GM12878 (cell line): ENCODE data around the gene MRC2. TPM values are rescaled to one million over a fixed set of nuclear protein-coding genes. Genes with fewer than 3 reads are reported as not detected.

Source experiments
- CEBPB ChIP-seq, 2 experiments: fragments of 150-350 bp in 1 of 2; IDR thresholded peaks; 2 replicates each; pipeline ENCODE4 v1.6.1; 2012 to 2014; ENCODE audit warnings: low read depth in 2 of 2, low read length in 2 of 2, borderline replicate concordance in 1 of 2, inconsistent platforms in 1 of 2
- EGR1 ChIP-seq, 2 experiments: IDR thresholded peaks; 1 replicate in 1 of 2; 2 replicates in 1 of 2; pipeline ENCODE4 v1.6.1; 2011 to 2012; ENCODE audit warnings: low read depth in 2 of 2, low read length in 2 of 2, borderline replicate concordance in 1 of 2, mild to moderate bottlenecking in 1 of 2, moderate library complexity in 1 of 2
- GABPA ChIP-seq: IDR thresholded peaks from 2 replicates; pipeline ENCODE4 v1.6.1; 2014; ENCODE audit warnings: antibody characterized with exemption, low read depth, mild to moderate bottlenecking, inconsistent platforms
- GATAD2B ChIP-seq: fragments of 450-650 bp; conservative IDR thresholded peaks from 2 replicates; pipeline ENCODE4 v1.6.1; 2017; ENCODE audit warnings: low read depth, mild to moderate bottlenecking, moderate library complexity
- HDGF ChIP-seq: fragments of 450-650 bp; IDR thresholded peaks from 2 replicates; pipeline ENCODE4 v1.6.1; 2016; ENCODE audit warnings: antibody characterized with exemption
- IKZF2 ChIP-seq, 2 experiments: fragments of 450-650 bp; IDR thresholded peaks; 2 replicates each; pipeline ENCODE4 v1.6.1; 2017; ENCODE audit warnings: mild to moderate bottlenecking in 2 of 2, moderate library complexity in 2 of 2
- LARP7 ChIP-seq: fragments of 450-650 bp; IDR thresholded peaks from 2 replicates; pipeline ENCODE4 v1.6.1; 2017; ENCODE audit warnings: mild to moderate bottlenecking
- NFIC ChIP-seq: IDR thresholded peaks from 2 replicates; pipeline ENCODE4 v1.6.1; 2012; ENCODE audit warnings: low read depth, mild to moderate bottlenecking, inconsistent platforms, low read length, moderate library complexity
- NR2C1 ChIP-seq: fragments of 450-650 bp; IDR thresholded peaks from 2 replicates; pipeline ENCODE4 v1.6.1; 2017; ENCODE audit warnings: antibody characterized with exemption, mild to moderate bottlenecking, moderate library complexity
- NR2F1 ChIP-seq: fragments of 450-650 bp; conservative IDR thresholded peaks from 2 replicates; pipeline ENCODE4 v1.6.1; 2017; ENCODE audit warnings: mild to moderate bottlenecking
- PAX5 ChIP-seq: IDR thresholded peaks from 2 replicates; pipeline ENCODE4 v1.6.1; 2011; ENCODE audit warnings: low read depth, low read length, borderline replicate concordance
- PAX8 ChIP-seq: fragments of 450-650 bp; IDR thresholded peaks from 2 replicates; pipeline ENCODE4 v1.6.1; 2017; ENCODE audit warnings: mild to moderate bottlenecking, moderate library complexity
- POLR2AphosphoS5 ChIP-seq: IDR thresholded peaks from 2 replicates; pipeline ENCODE4 v1.6.1; 2011; ENCODE audit warnings: mild to moderate bottlenecking, low read length, inconsistent platforms
- POU2F2 ChIP-seq: IDR thresholded peaks from 3 replicates; pipeline ENCODE4 v1.6.1; 2011; ENCODE audit warnings: low read depth, mild to moderate bottlenecking, low read length, borderline replicate concordance
- RAD21 ChIP-seq: IDR thresholded peaks from 2 replicates; pipeline ENCODE4 v1.6.1; 2011; ENCODE audit warnings: mild to moderate bottlenecking, low read depth, low read length, moderate library complexity; ENCODE audit not compliant: insufficient read depth
- RB1 ChIP-seq: fragments of 450-650 bp; formaldehyde crosslinking; IDR thresholded peaks from 2 replicates; pipeline ENCODE4 v1.6.1; 2017; ENCODE audit warnings: mild to moderate bottlenecking, borderline replicate concordance
- RBBP5 ChIP-seq: fragments of 200-600 bp; sonication (generic); conservative IDR thresholded peaks from 2 replicates; pipeline ENCODE4 v1.6.1; 2016
- RCOR1 ChIP-seq: conservative IDR thresholded peaks from 2 replicates; pipeline ENCODE4 v1.6.1; 2012; ENCODE audit warnings: low read depth, low read length, improper control_type of control experiment
- RELA ChIP-seq: fragments of 450-650 bp; IDR thresholded peaks from 2 replicates; pipeline ENCODE4 v1.8.0; 2014; ENCODE audit warnings: borderline replicate concordance; ENCODE audit not compliant: partially characterized antibody
- RFX5 ChIP-seq: IDR thresholded peaks from 2 replicates; pipeline ENCODE4 v1.6.1; 2011; ENCODE audit warnings: low read depth, low read length, improper control_type of control experiment
- SMARCA5 ChIP-seq: fragments of 450-650 bp; IDR thresholded peaks from 2 replicates; pipeline ENCODE4 v1.6.1; 2017; ENCODE audit warnings: mild to moderate bottlenecking
- SP1 ChIP-seq: IDR thresholded peaks from one replicate; pipeline ENCODE4 v1.6.1; 2011; ENCODE audit warnings: low read depth, low read length
- SUPT20H ChIP-seq: IDR thresholded peaks from 2 replicates; pipeline ENCODE4 v1.6.1; 2011; ENCODE audit warnings: low read depth, mild to moderate bottlenecking, low read length, moderate library complexity, borderline replicate concordance; ENCODE audit not compliant: control insufficient read depth
- TARDBP ChIP-seq: IDR thresholded peaks from 2 replicates; pipeline ENCODE4 v1.6.1; 2016; ENCODE audit warnings: borderline replicate concordance
- YBX1 ChIP-seq: fragments of 450-650 bp; IDR thresholded peaks from 2 replicates; pipeline ENCODE4 v1.6.1; 2016; ENCODE audit warnings: antibody characterized with exemption
- YY1 ChIP-seq: IDR thresholded peaks from 2 replicates; pipeline ENCODE4 v1.6.1; 2011; ENCODE audit warnings: low read depth, mild to moderate bottlenecking, low read length
- ZNF207 ChIP-seq: fragments of 450-650 bp; IDR thresholded peaks from 2 replicates; pipeline ENCODE4 v1.6.1; 2014; ENCODE audit warnings: antibody characterized with exemption, mild to moderate bottlenecking, borderline replicate concordance
- ZNF622 ChIP-seq: fragments of 450-650 bp; IDR thresholded peaks from 2 replicates; pipeline ENCODE4 v1.6.1; 2017; ENCODE audit warnings: mild to moderate bottlenecking, inconsistent platforms
- polyA plus RNA-seq, 11 experiments: library from polyadenylated mRNA; depleted of rRNA in 4 of 11; unstranded in 6 of 11; stranded (reverse) in 5 of 11; fragments of >200 nt; fragmentation: Nextera tagmentation in 4 of 11; fragmentation: Illumina TruSeq in 1 of 11; extraction: Ambion mirVana in 4 of 11; extraction: Trizol in 1 of 11; gene quantifications; 1 replicate in 1 of 11; 2 replicates in 10 of 11; pipeline versions ENCODE4 v1.2.1 to v1.2.3, GENCODE V29; 2011 to 2016; ENCODE audit warnings: inconsistent platforms in 2 of 11, missing spikeins in 2 of 11, low read depth in 1 of 11
- total RNA-seq, 4 experiments: library from RNA; depleted of rRNA in 3 of 4; stranded (reverse); fragments of >200 nt in 3 of 4; fragmentation: Illumina TruSeq in 1 of 4; extraction: Trizol in 1 of 4; gene quantifications; 2 replicates each; pipeline versions ENCODE4 v1.2.1 to v1.2.3, GENCODE V29; 2013 to 2021
- TF ChIP-seq, protein P1 (sequence below): fragments of 450-650 bp; IDR thresholded peaks from 2 replicates; pipeline ENCODE4 v1.6.1; 2017; ENCODE audit warnings: mild to moderate bottlenecking
- TF ChIP-seq, protein P2 (sequence below): IDR thresholded peaks from 2 replicates; pipeline ENCODE4 v1.6.1; 2012; ENCODE audit warnings: mild to moderate bottlenecking, low read depth, low read length

MRC2 gene
- total and polyA plus RNA-seq, 10 of the 15 experiments (the other 5 are each of a cell fraction or from before 2014, with no cell fraction given) = 0.04 to 0.96 (median 0.30) TPM; not detected in 1

DNA sequence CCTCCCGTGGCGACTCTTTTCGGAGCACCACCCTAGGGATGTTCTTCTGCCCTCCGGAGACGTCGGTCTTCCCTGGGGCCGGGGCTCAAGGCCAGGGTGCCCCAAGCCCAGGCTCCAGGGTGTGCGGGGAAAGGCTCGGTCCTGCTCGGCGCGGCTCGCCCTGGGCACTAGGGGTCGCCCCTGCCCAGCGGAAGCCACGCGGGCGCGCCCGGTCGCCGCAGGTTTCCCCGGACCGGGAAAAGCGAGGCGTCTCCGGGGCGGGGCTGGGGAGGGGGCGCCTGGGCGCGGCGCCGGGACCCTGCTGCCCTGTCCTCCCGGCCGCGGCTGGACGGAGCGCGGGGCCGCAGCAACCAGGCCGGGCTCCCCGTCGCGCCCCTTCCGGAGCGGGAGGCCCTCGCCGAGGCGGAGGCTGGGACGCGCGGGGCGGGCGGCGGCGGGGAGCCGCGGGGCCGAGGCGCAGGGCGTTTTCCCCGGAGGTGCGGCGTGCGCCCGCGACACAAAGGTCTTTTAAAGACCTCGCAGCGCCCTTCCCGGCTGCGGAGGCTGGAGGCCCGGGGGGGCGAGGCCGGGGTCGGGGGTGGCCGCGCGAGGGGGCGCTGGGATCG lies 76.4 kb downstream of the MRC2 start (continued):
- TF ChIP-seq, protein P1, sequence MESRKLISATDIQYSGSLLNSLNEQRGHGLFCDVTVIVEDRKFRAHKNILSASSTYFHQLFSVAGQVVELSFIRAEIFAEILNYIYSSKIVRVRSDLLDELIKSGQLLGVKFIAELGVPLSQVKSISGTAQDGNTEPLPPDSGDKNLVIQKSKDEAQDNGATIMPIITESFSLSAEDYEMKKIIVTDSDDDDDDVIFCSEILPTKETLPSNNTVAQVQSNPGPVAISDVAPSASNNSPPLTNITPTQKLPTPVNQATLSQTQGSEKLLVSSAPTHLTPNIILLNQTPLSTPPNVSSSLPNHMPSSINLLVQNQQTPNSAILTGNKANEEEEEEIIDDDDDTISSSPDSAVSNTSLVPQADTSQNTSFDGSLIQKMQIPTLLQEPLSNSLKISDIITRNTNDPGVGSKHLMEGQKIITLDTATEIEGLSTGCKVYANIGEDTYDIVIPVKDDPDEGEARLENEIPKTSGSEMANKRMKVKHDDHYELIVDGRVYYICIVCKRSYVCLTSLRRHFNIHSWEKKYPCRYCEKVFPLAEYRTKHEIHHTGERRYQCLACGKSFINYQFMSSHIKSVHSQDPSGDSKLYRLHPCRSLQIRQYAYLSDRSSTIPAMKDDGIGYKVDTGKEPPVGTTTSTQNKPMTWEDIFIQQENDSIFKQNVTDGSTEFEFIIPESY = no peak
- TF ChIP-seq POLR2AphosphoS5 (no peak), ZNF622 (no peak), PAX8 (no peak), GATAD2B (peak; percentile 71; the same call in 1 of the 2 replicates), SMARCA5 (peak; percentile 78), IKZF2 (IDR thresholded peaks at IDR 0.05) (no peak), SUPT20H (no peak), ZNF207 (no peak), RCOR1 (no peak), EGR1 (IDR thresholded peaks at IDR 0.05; ENCODE audit: borderline replicate concordance in 1 of 2, low read depth in 2 of 2, low read length in 2 of 2) (no peak), HDGF (no peak), LARP7 (peak; percentile 74; the same call in 1 of the 2 replicates), RB1 (peak; percentile 61; the same call in 1 of the 2 replicates), YY1 (0 out of 2 replicates have a peak, but pooled peaks have one; percentile 19), RELA (no peak), POU2F2 (no peak), YBX1 (no peak), SP1 (no peak), NR2C1 (no peak), NR2F1 (no peak), GABPA (no peak), RAD21 (peak; percentile 80), TARDBP (no peak), RBBP5 (no peak), RFX5 (no peak), CEBPB (IDR thresholded peaks at IDR 0.05; ENCODE audit: borderline replicate concordance in 1 of 2, low read depth in 2 of 2, low read length in 2 of 2) (no peak), NFIC (no peak), PAX5 (no peak)
- TF ChIP-seq, protein P2, sequence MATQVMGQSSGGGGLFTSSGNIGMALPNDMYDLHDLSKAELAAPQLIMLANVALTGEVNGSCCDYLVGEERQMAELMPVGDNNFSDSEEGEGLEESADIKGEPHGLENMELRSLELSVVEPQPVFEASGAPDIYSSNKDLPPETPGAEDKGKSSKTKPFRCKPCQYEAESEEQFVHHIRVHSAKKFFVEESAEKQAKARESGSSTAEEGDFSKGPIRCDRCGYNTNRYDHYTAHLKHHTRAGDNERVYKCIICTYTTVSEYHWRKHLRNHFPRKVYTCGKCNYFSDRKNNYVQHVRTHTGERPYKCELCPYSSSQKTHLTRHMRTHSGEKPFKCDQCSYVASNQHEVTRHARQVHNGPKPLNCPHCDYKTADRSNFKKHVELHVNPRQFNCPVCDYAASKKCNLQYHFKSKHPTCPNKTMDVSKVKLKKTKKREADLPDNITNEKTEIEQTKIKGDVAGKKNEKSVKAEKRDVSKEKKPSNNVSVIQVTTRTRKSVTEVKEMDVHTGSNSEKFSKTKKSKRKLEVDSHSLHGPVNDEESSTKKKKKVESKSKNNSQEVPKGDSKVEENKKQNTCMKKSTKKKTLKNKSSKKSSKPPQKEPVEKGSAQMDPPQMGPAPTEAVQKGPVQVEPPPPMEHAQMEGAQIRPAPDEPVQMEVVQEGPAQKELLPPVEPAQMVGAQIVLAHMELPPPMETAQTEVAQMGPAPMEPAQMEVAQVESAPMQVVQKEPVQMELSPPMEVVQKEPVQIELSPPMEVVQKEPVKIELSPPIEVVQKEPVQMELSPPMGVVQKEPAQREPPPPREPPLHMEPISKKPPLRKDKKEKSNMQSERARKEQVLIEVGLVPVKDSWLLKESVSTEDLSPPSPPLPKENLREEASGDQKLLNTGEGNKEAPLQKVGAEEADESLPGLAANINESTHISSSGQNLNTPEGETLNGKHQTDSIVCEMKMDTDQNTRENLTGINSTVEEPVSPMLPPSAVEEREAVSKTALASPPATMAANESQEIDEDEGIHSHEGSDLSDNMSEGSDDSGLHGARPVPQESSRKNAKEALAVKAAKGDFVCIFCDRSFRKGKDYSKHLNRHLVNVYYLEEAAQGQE = no peak
